ENCODE results near the gene LRMDA.
"Not testable (repeated sequence)": the region's sequence is repeated elsewhere in the genome, so short reads cannot be mapped to it uniquely, and the experiment has no call there.

The LRMDA gene

GRCh38 chr10:75761289-75761688 is 329.9 kb downstream of the LRMDA start:
- DNase-seq: no peak

- DNase-seq: no peak
These were observed 331.0 kb downstream of the LRMDA start for GRCh38 chr10:75762431-75762802.

GRCh38 chr10:75763652-75764051 is 332.2 kb downstream of the LRMDA start:
- DNase-seq: no peak

GRCh38 chr10:75764974-75765788 is 333.8 kb downstream of the LRMDA start:
- DNase-seq: no peak

- no peak for DNase-seq
These were observed 334.3 kb downstream of the LRMDA start for GRCh38 chr10:75765789-75766096.

GRCh38 chr10:75766106-75766505 is 334.7 kb downstream of the LRMDA start:
- DNase-seq: no peak

- not testable (repeated sequence) for DNase-seq
These were observed 335.3 kb downstream of the LRMDA start for GRCh38 chr10:75766752-75767151.

GRCh38 chr10:75770626-75771081 is 339.2 kb downstream of the LRMDA start:
- no peak for DNase-seq

- DNase-seq: no peak
These were observed 340.2 kb downstream of the LRMDA start for GRCh38 chr10:75771606-75772005.

- DNase-seq: no peak
These were observed 340.9 kb downstream of the LRMDA start for GRCh38 chr10:75772153-75772887.

- DNase-seq: no peak
These were observed 341.9 kb downstream of the LRMDA start for GRCh38 chr10:75773231-75773780.

- no peak for DNase-seq
These were observed 342.7 kb downstream of the LRMDA start for GRCh38 chr10:75773813-75774782.

GRCh38 chr10:75774783-75775490 is 343.5 kb downstream of the LRMDA start:
- DNase-seq: no peak

- DNase-seq: no peak
These were observed 345.5 kb downstream of the LRMDA start for GRCh38 chr10:75776738-75777504.

GRCh38 chr10:75778665-75779064 is 347.2 kb downstream of the LRMDA start:
- no peak for DNase-seq

- DNase-seq: no peak
These were observed 347.9 kb downstream of the LRMDA start for GRCh38 chr10:75779276-75779675.

GRCh38 chr10:75782463-75783248 is 351.2 kb downstream of the LRMDA start:
- no peak for DNase-seq

- DNase-seq: no peak
These were observed 357.2 kb downstream of the LRMDA start for GRCh38 chr10:75788394-75789205.

GRCh38 chr10:75793848-75794247 is 362.4 kb downstream of the LRMDA start:
- DNase-seq: no peak

- no peak for DNase-seq
These were observed 369.7 kb downstream of the LRMDA start for GRCh38 chr10:75801121-75801520.

Measured in activated CD4-positive, alpha-beta T cell treated with anti-CD3 and anti-CD28 coated beads for 1 hour (primary cell).